Uterine smooth muscle cell (primary cell): Measurements from ENCODE around the gene RIMKLB. TPM values are rescaled to one million over a fixed set of nuclear protein-coding genes. Genes with fewer than 3 reads are reported as not detected.

ENCODE experiments used
- total RNA-seq: library from RNA; depleted of rRNA; stranded (reverse); fragments of >200 nt; gene quantifications from 2 replicates; pipeline ENCODE4 v1.2.3, GENCODE V29; 2014

RIMKLB gene
- 29.5 and 37.7 TPM in 2 replicates for total RNA-seq

GRCh38 chr12:8697476-8698131 lies at the start of gene RIMKLB:
Gene RIMKLB (plus strand): TSS chr12:8697991. CDS start chr12:8713867, 15,876 bp downstream.

DNA sequence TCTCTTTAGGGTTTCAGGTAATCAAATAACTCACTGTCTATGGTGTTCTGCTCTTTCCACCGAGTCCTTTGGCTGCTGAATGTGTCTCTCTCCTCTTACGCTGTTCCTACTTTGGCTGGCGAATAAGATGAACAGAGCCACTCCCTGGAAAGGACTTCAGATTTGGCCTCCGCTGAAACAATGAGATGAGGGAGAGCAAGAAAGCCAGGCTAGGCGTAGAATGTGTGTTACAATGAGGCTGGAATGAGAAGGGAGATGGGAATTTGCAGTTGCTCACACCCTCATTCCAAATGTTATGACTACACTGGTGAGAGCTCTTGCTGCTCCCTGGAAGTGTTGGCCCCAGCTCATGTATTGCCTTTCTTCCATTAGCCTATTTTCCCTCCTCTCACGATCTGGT lies 35.2 kb upstream of the RIMKLB start, which contains the start of gene MFAP5:
TSS of gene MFAP5 (minus strand) at position 234 of the 400 bp plus-strand sequence. CDS start 722 bp downstream, outside the sequence.

DNA sequence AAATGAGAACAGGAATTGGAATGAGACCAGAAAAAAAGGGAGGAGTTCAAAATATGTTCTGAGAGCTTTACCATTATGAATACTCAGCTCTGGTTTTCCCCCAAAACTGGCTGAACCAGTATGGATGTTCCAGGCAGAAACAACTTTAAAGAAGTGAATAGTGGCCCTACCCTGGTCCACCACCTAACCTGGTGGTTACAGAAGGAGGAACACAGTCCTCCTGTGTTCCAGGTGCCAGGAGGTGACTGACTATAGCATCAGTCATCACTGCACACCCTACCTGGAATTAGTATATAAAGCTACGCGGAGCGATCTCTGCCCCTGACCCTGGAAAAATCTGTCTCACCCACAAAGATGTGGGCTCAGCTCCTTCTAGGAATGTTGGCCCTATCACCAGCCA lies 124.5 kb downstream of the RIMKLB start, which contains the start of gene A2ML1:
TSS of gene A2ML1 (plus strand) at position 324 of the 400 bp plus-strand sequence. CDS start at position 355, 31 bp downstream.

Other genes with a start within 250 kb of the RIMKLB start
- not detected in 2 replicates for gene CLEC6A, start 242.0 kb upstream of the RIMKLB start, total RNA-seq
- not detected in 2 replicates for gene CLEC4D, start 184.5 kb upstream of the RIMKLB start, total RNA-seq
- not detected in 2 replicates for gene CLEC4E, start 157.1 kb upstream of the RIMKLB start, total RNA-seq
- not detected in 2 replicates for gene AICDA, start 85.1 kb upstream of the RIMKLB start, total RNA-seq
- 5.8 and 19.1 TPM in 2 replicates for gene MFAP5, start 35.2 kb upstream of the RIMKLB start, total RNA-seq
- gene A2ML1, start 124.6 kb downstream of the RIMKLB start, total RNA-seq, result not detected in 2 replicates
- gene PHC1, start 216.5 kb downstream of the RIMKLB start, total RNA-seq, result 12.6 and 13.1 TPM in 2 replicates